GDM1 (cell line): ENCODE measurements around the gene MTCH1.

ENCODE experiments used
- DNase-seq: peaks from one replicate; lab custom pipeline; 2025; lab: John Stamatoyannopoulos, UW

Gene MTCH1

GRCh38 chr6:36970892-36971842 is 14.8 kb downstream of the MTCH1 start:
- DNase-seq, result no peak

GRCh38 chr6:36969988-36970891 is 15.8 kb downstream of the MTCH1 start:
- DNase-seq, result no peak

- DNase-seq, result no peak
Observed at GRCh38 chr6:36969240-36969691, 16.7 kb downstream of the MTCH1 start.

- no peak for DNase-seq
Observed at GRCh38 chr6:36968266-36968977, 17.6 kb downstream of the MTCH1 start.

GRCh38 chr6:36967757-36968156 is 18.2 kb downstream of the MTCH1 start:
- DNase-seq, result no peak

- no peak for DNase-seq
Observed at GRCh38 chr6:36967301-36967700, 18.7 kb downstream of the MTCH1 start.

GRCh38 chr6:36964908-36965307 is 21.1 kb downstream of the MTCH1 start:
- no peak for DNase-seq

- DNase-seq, result no peak
Observed at GRCh38 chr6:36964349-36964748, 21.6 kb downstream of the MTCH1 start.

GRCh38 chr6:36963451-36964290 is 22.3 kb downstream of the MTCH1 start:
- no peak for DNase-seq

GRCh38 chr6:36962874-36963273 is 23.1 kb downstream of the MTCH1 start:
- DNase-seq, result peak; percentile 78

- no peak for DNase-seq
Observed at GRCh38 chr6:36961441-36962435, 24.3 kb downstream of the MTCH1 start.

GRCh38 chr6:36959555-36960250 is 26.3 kb downstream of the MTCH1 start:
- no peak for DNase-seq

- DNase-seq, result no peak
Observed at GRCh38 chr6:36958775-36959554, 27.0 kb downstream of the MTCH1 start.

- DNase-seq, result no peak
Observed at GRCh38 chr6:36957773-36958271, 28.2 kb downstream of the MTCH1 start.

GRCh38 chr6:36956446-36956820 is 29.6 kb downstream of the MTCH1 start:
- no peak for DNase-seq

GRCh38 chr6:36955671-36956445 is 30.1 kb downstream of the MTCH1 start:
- DNase-seq, result no peak

GRCh38 chr6:36955136-36955535 is 30.9 kb downstream of the MTCH1 start:
- no peak for DNase-seq
